Endodermal cell (in vitro differentiated cells): ENCODE measurements around the gene MOB3B. TPM values are rescaled to one million over a fixed set of nuclear protein-coding genes. Genes with fewer than 3 reads are reported as not detected.

Experiments
- DNase-seq: peaks from one replicate; pipeline ENCODE4 v3.0.0-alpha.2; 2017
- H3K27ac ChIP-seq: 2 replicates; pipeline ENCODE4 v1.5.1; 2013; ENCODE audit warnings: mild to moderate bottlenecking, low read depth, low read length, moderate library complexity
- H3K27me3 ChIP-seq: 2 replicates; pipeline ENCODE4 v1.6.1; 2013; ENCODE audit warnings: mild to moderate bottlenecking, low read length, moderate library complexity; ENCODE audit not compliant: insufficient read depth, control insufficient read depth, poor library complexity, severe bottlenecking
- H3K36me3 ChIP-seq: 2 replicates; pipeline ENCODE4 v1.7.0; 2013; ENCODE audit warnings: mild to moderate bottlenecking, low read length, moderate library complexity; ENCODE audit not compliant: control insufficient read depth, insufficient read depth
- H3K4me1 ChIP-seq: one replicate; pipeline ENCODE4 v1.7.0; 2013; ENCODE audit warnings: low read length; ENCODE audit not compliant: control insufficient read depth, insufficient read depth
- H3K4me3 ChIP-seq: 2 replicates; pipeline ENCODE4 v1.5.1; 2013; ENCODE audit warnings: mild to moderate bottlenecking, low read length, moderate library complexity
- H3K9ac ChIP-seq: 2 replicates; pipeline ENCODE4 v1.6.1; 2013; ENCODE audit warnings: mild to moderate bottlenecking, low read length, moderate library complexity; ENCODE audit not compliant: poor library complexity, severe bottlenecking; ENCODE audit errors: extremely low read depth
- H3K9me3 ChIP-seq: 2 replicates; pipeline ENCODE4 v1.6.1; 2013; ENCODE audit warnings: mild to moderate bottlenecking, low read length, moderate library complexity; ENCODE audit not compliant: control insufficient read depth
- H3K27ac Mint-ChIP-seq: 2 replicates; pipeline ENCODE4 v1.8.0; 2020; ENCODE audit warnings: mixed read lengths
- H3K27me3 Mint-ChIP-seq: 2 replicates; pipeline ENCODE4 v1.8.0; 2021; ENCODE audit warnings: mild to moderate bottlenecking, mixed read lengths; ENCODE audit not compliant: insufficient read depth
- H3K36me3 Mint-ChIP-seq: 2 replicates; pipeline ENCODE4 v1.8.0; 2020; ENCODE audit warnings: low read depth, mixed read lengths
- H3K4me1 Mint-ChIP-seq: 2 replicates; pipeline ENCODE4 v1.8.0; 2020; ENCODE audit warnings: mixed read lengths
- H3K4me3 Mint-ChIP-seq: 2 replicates; pipeline ENCODE4 v1.8.0; 2020; ENCODE audit warnings: mild to moderate bottlenecking, moderate library complexity, mixed read lengths
- H3K9me3 Mint-ChIP-seq: 2 replicates; pipeline ENCODE4 v1.8.0; 2020; ENCODE audit warnings: mild to moderate bottlenecking, mixed read lengths
- WGBS, 2 experiments: methylation state at CpG; one replicate each; pipeline versions ENCODE4 v1.1.5 to v1.1.7; 2013; ENCODE audit warnings: missing lambda C conversion rate in 2 of 2, mixed read lengths in 1 of 2; ENCODE audit not compliant: insufficient coverage in 1 of 2, insufficient read length in 1 of 2; 5-methylcytosine and 5-hydroxymethylcytosine counted together
- total RNA-seq, 2 donors: library from RNA; stranded (reverse); fragmentation: NEBNext Ultra II Directional in 1 of 2; extraction: Animal tissue kit (Norgen Biotek cat#: 25700) in 1 of 2; gene quantifications; 2 replicates in 1 of 2; 3 replicates in 1 of 2; pipeline ENCODE4 v1.2.1, GENCODE V29; 2021
- TF ChIP-seq, protein P1 (sequence below): fragments of 200-600 bp; sonication (generic); conservative IDR thresholded peaks from 2 replicates; pipeline ENCODE4 v1.5.0; 2021; ENCODE audit warnings: antibody characterized with exemption, mild to moderate bottlenecking

MOB3B gene
- total RNA-seq, 2 donors from 2014 or later: 5.6 to 6.2 TPM

DNA sequence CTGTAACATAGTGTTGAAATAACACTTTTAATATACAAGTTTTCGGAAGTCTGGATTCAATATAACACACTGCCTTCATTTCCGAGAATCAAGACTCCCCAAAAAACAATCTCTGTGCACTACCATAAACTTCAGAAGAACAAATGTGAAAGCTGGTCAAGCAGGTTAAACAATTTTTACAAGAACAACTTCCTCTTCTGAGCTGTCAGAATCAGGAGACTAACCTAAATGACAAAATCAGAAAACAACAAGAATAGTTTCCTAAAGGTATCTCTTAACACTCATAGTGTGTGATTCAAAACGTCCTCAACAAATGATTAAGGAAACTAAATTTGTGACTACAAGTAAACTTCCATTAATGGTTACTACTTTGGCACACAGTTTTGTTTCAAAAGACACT is 32.1 kb upstream of the MOB3B start:
- DNase-seq: no peak
- Histone ChIP-seq H3K27me3 (no peaks in the 10 kb centered on the region), H3K4me3 (no peak overlapping the region), H3K36me3 (peaks cover 79% of the 10 kb centered on the region), H3K9ac (no peak overlapping the region), H3K4me1 (peaks cover 2% of the 10 kb centered on the region), H3K27ac (no peak overlapping the region), H3K9me3 (no peaks in the 10 kb centered on the region)
- WGBS, 2 experiments: 89 to 96% methylated on average over 3 of the region's 3 CpGs
- Mint-ChIP-seq H3K4me1 (no peaks in the 10 kb centered on the region), H3K36me3 (peaks cover 7% of the 10 kb centered on the region), H3K9me3 (no peaks in the 10 kb centered on the region), H3K27me3 (no peaks in the 10 kb centered on the region), H3K27ac (no peak overlapping the region), H3K4me3 (no peak overlapping the region)
- TF ChIP-seq, protein P1, sequence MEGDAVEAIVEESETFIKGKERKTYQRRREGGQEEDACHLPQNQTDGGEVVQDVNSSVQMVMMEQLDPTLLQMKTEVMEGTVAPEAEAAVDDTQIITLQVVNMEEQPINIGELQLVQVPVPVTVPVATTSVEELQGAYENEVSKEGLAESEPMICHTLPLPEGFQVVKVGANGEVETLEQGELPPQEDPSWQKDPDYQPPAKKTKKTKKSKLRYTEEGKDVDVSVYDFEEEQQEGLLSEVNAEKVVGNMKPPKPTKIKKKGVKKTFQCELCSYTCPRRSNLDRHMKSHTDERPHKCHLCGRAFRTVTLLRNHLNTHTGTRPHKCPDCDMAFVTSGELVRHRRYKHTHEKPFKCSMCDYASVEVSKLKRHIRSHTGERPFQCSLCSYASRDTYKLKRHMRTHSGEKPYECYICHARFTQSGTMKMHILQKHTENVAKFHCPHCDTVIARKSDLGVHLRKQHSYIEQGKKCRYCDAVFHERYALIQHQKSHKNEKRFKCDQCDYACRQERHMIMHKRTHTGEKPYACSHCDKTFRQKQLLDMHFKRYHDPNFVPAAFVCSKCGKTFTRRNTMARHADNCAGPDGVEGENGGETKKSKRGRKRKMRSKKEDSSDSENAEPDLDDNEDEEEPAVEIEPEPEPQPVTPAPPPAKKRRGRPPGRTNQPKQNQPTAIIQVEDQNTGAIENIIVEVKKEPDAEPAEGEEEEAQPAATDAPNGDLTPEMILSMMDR: no peak

DNA sequence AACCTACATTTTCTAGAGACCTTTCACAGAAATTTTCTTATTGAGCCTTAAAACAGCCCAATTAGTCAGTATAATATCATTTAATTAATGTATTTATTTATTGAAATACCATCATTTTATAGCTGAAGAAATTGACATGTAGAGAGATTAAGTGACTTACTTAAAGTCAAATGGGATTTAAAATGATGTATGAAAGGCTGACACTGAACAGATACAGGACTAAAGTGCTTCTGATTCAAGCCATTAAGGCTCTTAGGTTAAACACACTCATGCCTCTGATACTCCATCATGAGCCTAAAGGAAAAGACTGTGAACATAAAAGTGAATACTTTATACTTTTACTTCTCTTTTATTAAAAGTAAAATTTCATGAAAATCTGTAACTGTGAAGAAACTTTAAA is 30.8 kb upstream of the MOB3B start:
- TF ChIP-seq, protein P1: no peak
- H3K4me1 Mint-ChIP-seq: no peaks in the 10 kb centered on the region

DNA sequence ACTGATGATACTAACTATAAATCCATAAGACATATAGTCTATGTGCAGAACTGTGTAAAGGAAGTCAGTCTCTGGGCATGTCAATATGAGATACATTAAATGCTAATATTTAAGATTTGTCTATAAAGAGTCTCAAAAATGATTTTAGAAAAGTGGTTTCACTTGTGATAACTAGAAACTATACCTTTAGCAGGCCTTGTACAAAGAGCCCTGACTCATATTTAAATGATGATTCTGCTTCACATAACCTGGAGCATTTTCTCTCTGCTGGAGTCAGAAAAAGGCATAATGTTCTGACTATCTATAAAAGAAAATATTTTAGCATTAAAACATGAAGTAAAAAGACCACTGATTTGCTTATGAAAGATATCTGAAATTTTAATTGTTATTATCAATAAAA is 28.7 kb upstream of the MOB3B start:
- no peaks in the 10 kb centered on the region for H3K27me3 ChIP-seq
- H3K4me1 Mint-ChIP-seq: no peaks in the 10 kb centered on the region
- H3K4me1 ChIP-seq: no peaks in the 10 kb centered on the region
- no peak overlapping the region for H3K4me3 ChIP-seq
- no peak for DNase-seq
- no peaks in the 10 kb centered on the region for H3K9me3 ChIP-seq
- TF ChIP-seq, protein P1: no peak
- H3K27me3 Mint-ChIP-seq: no peaks in the 10 kb centered on the region
- no peak overlapping the region for H3K27ac Mint-ChIP-seq
- H3K4me3 Mint-ChIP-seq: no peak overlapping the region
- H3K9me3 Mint-ChIP-seq: no peaks in the 10 kb centered on the region
- H3K36me3 Mint-ChIP-seq: peaks cover 27% of the 10 kb centered on the region
- no peak overlapping the region for H3K9ac ChIP-seq
- peaks cover 83% of the 10 kb centered on the region for H3K36me3 ChIP-seq
- H3K27ac ChIP-seq: no peak overlapping the region

More for the DNA sequence above, 30.8 kb upstream of the MOB3B start:
- Mint-ChIP-seq H3K27me3 (no peaks in the 10 kb centered on the region), H3K27ac (no peak overlapping the region), H3K36me3 (peaks cover 8% of the 10 kb centered on the region), H3K4me3 (no peak overlapping the region), H3K9me3 (no peaks in the 10 kb centered on the region)
- H3K27ac ChIP-seq: no peak overlapping the region
- no peak overlapping the region for H3K9ac ChIP-seq
- H3K4me1 ChIP-seq: no peaks in the 10 kb centered on the region
- no peak overlapping the region for H3K4me3 ChIP-seq
- H3K27me3 ChIP-seq: no peaks in the 10 kb centered on the region
- H3K9me3 ChIP-seq: no peaks in the 10 kb centered on the region
- DNase-seq: no peak
- peaks cover 76% of the 10 kb centered on the region for H3K36me3 ChIP-seq
